Esophagus muscularis mucosa (tissue), 4 donors: Measurements from ENCODE around the gene GEN1.

Source experiments
- CTCF ChIP-seq, 3 experiments: fragments of 200-600 bp in 2 of 3; fragments of 450-650 bp in 1 of 3; sonication (generic) in 2 of 3; IDR thresholded peaks; one replicate each; pipeline ENCODE4 v1.5.1; 2017 to 2019; ENCODE audit warnings: antibody characterized with exemption in 3 of 3, mild to moderate bottlenecking in 2 of 3, moderate library complexity in 1 of 3
- EP300 ChIP-seq: sonication (generic); formaldehyde crosslinking; IDR thresholded peaks from one replicate; pipeline ENCODE4 v1.6.1; 2017; ENCODE audit warnings: antibody characterized with exemption
- POLR2A ChIP-seq: fragments of 450-650 bp; IDR thresholded peaks from one replicate; pipeline ENCODE4 v1.6.1; 2017; ENCODE audit warnings: antibody characterized with exemption, moderate library complexity, mild to moderate bottlenecking, low read depth
- POLR2AphosphoS5 ChIP-seq, 2 donors: sonication (generic); formaldehyde crosslinking; IDR thresholded peaks; one replicate each; pipeline ENCODE4 v1.6.1; 2017; ENCODE audit warnings: antibody characterized with exemption in 2 of 2

DNA sequence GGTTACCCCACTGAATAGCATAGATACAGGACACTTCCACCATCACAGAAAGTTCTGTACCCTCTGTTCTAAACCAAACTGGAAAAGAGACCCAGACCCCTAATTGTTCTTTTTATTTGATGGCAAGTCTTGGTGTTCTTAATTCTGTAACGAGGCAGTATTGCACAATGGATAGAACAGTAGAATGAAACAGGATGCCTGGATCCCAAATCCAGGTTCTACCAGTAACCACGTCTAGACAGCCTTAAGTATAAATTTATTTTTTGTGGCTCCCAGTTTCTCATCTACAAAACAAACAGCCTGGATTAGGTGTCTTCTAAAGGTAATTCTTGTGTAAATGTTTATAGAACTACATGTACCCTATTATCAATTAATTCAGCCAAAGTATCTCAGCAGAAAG, 24.1 kb upstream of the GEN1 start:
- TF ChIP-seq POLR2A = no peak
- TF ChIP-seq CTCF (IDR thresholded peaks at IDR 0.05) = no peak
- no peak for TF ChIP-seq POLR2AphosphoS5 (IDR thresholded peaks at IDR 0.05)
- TF ChIP-seq EP300 = no peak
